Lung microvascular endothelial cell (primary cell): ENCODE measurements around the gene GMPPB. TPM values are rescaled to one million over a fixed set of nuclear protein-coding genes. Genes with fewer than 3 reads are reported as not detected.

ENCODE experiments used
- DNase-seq, 2 donors: peaks; one replicate each; pipeline versions ENCODE4 v3.0.0 to v3.0.0-alpha.2; 2010; ENCODE audit warnings: low read depth in 2 of 2
- total RNA-seq: library from RNA; depleted of rRNA; stranded (reverse); fragments of >200 nt; gene quantifications from 2 replicates; pipeline ENCODE4 v1.2.1, GENCODE V29; 2014

GMPPB gene
- total RNA-seq, 1 donor from 2014 or later: 19.4 TPM

DNA sequence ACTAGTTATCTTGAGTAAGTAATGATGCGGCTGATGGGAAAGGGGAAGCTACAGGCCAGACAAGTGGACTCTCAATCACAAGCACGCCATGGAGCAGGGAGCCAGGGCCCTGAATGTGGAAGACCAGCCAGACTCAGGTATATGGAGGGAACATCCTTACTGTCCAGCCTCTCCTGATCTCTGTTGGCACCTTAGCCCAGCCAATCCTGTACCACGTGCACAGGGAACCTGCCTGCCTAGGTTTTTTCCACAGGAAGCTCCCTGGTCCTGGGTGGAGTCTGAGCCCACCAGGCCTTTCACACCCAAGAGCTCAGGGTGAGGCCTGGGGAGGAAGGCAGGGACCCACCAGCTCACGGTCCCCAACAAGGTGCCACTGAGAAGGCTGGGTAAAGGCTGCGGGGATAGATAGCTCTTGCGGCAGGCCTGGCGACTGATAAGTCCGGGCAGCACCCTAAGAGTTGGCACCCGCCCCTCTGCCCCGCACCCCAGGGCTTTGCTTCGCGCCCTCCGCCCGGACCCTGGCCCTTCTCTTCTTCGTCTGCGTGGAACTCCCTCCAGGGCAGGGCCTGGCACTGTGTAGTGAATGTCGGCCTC lies 50.5 kb downstream of the GMPPB start:
- DNase-seq: peak; percentile 8 to 55

DNA sequence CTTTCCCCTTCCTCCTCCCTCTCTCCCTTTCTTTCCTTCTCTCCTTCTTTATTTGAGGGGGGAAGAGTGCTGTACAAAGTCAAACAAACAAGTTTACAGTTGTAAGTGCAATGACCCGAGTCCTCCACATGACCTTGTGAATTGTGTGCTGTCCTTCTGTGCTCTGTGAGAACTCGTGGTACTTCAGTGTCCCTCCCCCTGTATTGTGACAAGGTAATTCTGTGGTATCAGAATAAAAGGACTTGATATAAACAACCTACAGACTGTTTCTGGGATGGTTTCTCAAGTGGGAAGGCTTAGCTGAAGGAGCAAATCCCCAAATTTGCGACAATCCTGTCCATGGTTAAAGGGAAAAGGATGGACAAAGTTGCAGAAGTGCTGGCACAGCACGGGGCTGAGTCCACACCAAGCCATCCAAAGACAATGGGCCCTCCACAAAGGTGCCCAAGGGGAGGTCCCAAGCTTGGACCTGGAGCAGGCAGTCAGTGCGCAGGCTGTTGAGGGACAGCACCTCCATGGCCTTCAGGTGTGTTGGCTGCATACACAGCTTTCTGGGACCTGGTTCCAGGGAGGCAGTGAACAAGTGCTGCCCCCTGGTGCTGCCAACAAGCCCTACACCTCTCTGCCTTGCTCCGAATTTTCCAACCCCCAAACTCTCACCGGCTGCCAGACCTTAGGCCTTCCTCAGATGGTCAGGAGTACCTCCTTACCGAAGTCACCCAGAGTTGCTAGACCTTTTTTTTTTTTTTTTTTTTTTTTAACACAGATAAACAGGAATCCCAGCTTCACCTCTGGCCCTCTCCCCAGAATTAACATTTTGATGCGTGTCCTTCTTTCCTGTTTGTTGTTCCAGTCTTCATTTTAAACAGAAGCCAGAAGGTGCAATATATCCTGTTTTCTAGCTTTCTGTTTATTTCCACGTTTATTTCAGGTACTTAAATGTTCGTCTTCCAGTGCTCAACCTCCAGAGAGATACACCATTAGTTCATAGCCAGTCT lies 52.2 kb downstream of the GMPPB start:
- DNase-seq: peak; percentile 61 to 78

DNA sequence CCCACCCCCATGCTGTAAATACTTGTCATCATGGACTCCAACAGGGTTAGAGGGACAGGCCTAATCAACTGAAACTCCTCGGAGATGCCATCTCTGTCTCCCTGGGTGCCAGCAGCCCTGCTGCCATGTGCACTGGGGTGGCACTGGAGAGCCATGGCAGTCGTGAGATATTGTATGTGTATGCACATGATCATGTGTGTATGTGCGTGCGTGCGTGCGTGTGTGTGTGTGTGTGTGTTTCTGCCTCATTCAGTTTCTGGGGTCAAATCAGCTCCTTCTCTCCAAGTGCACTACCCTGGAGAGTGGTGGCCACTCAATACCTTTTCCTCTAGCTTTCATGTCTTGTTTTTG lies 52.8 kb downstream of the GMPPB start:
- no peak for DNase-seq

Other genes with a start within 250 kb of the GMPPB start
- gene BSN, start 169.5 kb downstream of the GMPPB start, total RNA-seq: under 0.01 TPM in 2 replicates
- gene APEH, start 49.6 kb downstream of the GMPPB start, total RNA-seq: 88.3 and 92.1 TPM in 2 replicates
- 1.5 and 2.2 TPM in 2 replicates for gene MST1, start 34.5 kb downstream of the GMPPB start, total RNA-seq
- gene RNF123, start 34.4 kb downstream of the GMPPB start, total RNA-seq: 14.8 and 23.2 TPM in 2 replicates
- under 0.01 and 0.40 TPM in 2 replicates for gene AMIGO3, start 4.3 kb downstream of the GMPPB start, total RNA-seq
- 37.3 and 47.4 TPM in 2 replicates for gene IP6K1, start 62.6 kb upstream of the GMPPB start, total RNA-seq
- not detected in 2 replicates for gene CDHR4, start 75.9 kb upstream of the GMPPB start, total RNA-seq
- gene INKA1, start 79.3 kb upstream of the GMPPB start, total RNA-seq: 12.3 and 17.2 TPM in 2 replicates
- 23.3 and 23.4 TPM in 2 replicates for gene UBA7, start 90.0 kb upstream of the GMPPB start, total RNA-seq
- gene TRAIP, start 132.6 kb upstream of the GMPPB start, total RNA-seq: 1.2 and 2.4 TPM in 2 replicates
- gene CAMKV, start 146.0 kb upstream of the GMPPB start, total RNA-seq: under 0.01 TPM in 2 replicates
- gene MST1R, start 179.9 kb upstream of the GMPPB start, total RNA-seq: under 0.01 and 0.22 TPM in 2 replicates
- gene MON1A, start 205.9 kb upstream of the GMPPB start, total RNA-seq: 5.7 and 7.9 TPM in 2 replicates
- 19.2 and 36.7 TPM in 2 replicates for gene RBM6, start 216.2 kb upstream of the GMPPB start, total RNA-seq